ENCODE data around the gene H3-3A.

DNA sequence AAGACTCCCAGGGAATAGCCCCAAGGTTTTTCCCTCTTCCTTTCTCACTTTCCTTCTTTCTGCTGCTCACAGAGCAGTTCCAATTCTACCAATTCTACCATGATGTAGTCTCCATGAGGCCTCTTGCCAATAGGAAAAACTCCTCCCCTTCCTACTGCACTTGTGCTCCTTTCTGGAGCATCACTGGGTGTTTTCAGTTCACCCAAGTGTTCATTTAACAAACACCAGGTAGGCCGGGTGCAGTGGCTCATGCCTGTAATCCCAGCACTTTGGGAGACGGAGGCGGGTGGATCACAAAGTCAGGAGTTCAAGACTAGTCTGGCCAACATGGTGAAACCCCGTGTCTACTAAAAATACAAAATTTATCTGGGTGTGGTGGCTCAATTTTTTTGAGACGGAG, 26.6 kb upstream of the H3-3A start:
- no peak for TF ChIP-seq SUZ12 (IDR thresholded peaks at IDR 0.05; ENCODE audit: extremely low read depth, insufficient read depth, insufficient read length)
- TF ChIP-seq ZNF274 (IDR thresholded peaks at IDR 0.05; ENCODE audit: low read depth, low read length): no peak
- no peak for TF ChIP-seq YY1 (IDR thresholded peaks at IDR 0.05; ENCODE audit: insufficient read depth, insufficient read length)
